ENCODE results near the gene MYF6. TPM values are rescaled to one million over a fixed set of nuclear protein-coding genes. Genes with fewer than 3 reads are reported as not detected.

MYF6 gene
- total RNA-seq, 1 donor from 2014 or later = 0.97 TPM

GRCh38 chr12:80709811-80710726 lies 2.6 kb downstream of the MYF6 start:
- Histone ChIP-seq H3K4me1 (peaks cover 28% of the 10 kb centered on the region), H3K79me2 (ENCODE audit: low read depth) (no peaks in the 10 kb centered on the region), H3K4me2 (peak overlapping the region; percentile 35), H3K4me3 (no peak overlapping the region), H3F3A (ENCODE audit: low read depth) (peaks cover 32% of the 10 kb centered on the region), H3K27ac (no peak overlapping the region), H3K9me3 (ENCODE audit: low read depth) (no peaks in the 10 kb centered on the region), H3K9ac (no peak overlapping the region), H4K20me1 (ENCODE audit: low read depth) (no peaks in the 10 kb centered on the region), H2AFZ (replicated peaks) (peak overlapping the region; percentile 38), H3K27me3 (peaks cover 98% of the 10 kb centered on the region), H3K36me3 (no peaks in the 10 kb centered on the region)
- Mint-ChIP-seq H3K27me3 (ENCODE audit: insufficient read depth, low read depth) (peaks cover 34% of the 10 kb centered on the region), H3K27ac (no peak overlapping the region), H3K36me3 (peaks cover 4% of the 10 kb centered on the region), H3K9me3 (peaks cover 3% of the 10 kb centered on the region), H3K4me1 (peaks cover 28% of the 10 kb centered on the region), H3K4me3 (no peak overlapping the region)
- DNase-seq (ENCODE audit: low spot score) = peak; percentile 75
- TF ChIP-seq, protein P1, sequence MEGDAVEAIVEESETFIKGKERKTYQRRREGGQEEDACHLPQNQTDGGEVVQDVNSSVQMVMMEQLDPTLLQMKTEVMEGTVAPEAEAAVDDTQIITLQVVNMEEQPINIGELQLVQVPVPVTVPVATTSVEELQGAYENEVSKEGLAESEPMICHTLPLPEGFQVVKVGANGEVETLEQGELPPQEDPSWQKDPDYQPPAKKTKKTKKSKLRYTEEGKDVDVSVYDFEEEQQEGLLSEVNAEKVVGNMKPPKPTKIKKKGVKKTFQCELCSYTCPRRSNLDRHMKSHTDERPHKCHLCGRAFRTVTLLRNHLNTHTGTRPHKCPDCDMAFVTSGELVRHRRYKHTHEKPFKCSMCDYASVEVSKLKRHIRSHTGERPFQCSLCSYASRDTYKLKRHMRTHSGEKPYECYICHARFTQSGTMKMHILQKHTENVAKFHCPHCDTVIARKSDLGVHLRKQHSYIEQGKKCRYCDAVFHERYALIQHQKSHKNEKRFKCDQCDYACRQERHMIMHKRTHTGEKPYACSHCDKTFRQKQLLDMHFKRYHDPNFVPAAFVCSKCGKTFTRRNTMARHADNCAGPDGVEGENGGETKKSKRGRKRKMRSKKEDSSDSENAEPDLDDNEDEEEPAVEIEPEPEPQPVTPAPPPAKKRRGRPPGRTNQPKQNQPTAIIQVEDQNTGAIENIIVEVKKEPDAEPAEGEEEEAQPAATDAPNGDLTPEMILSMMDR (IDR thresholded peaks at IDR 0.05) = peak; percentile 89
- no peak for TF ChIP-seq EZH2phosphoT487 (IDR thresholded peaks at IDR 0.05)
- no peak for TF ChIP-seq EZH2 (IDR thresholded peaks at IDR 0.05)

- H3K27ac Mint-ChIP-seq = no peak overlapping the region
- Histone ChIP-seq H3K79me2 (ENCODE audit: low read depth) (no peaks in the 10 kb centered on the region), H2AFZ (replicated peaks) (no peak overlapping the region), H3K9ac (no peak overlapping the region), H3K27ac (no peak overlapping the region), H4K20me1 (ENCODE audit: low read depth) (no peaks in the 10 kb centered on the region), H3K27me3 (peaks cover 97% of the 10 kb centered on the region), H3K9me3 (ENCODE audit: low read depth) (no peaks in the 10 kb centered on the region), H3K4me1 (peaks cover 36% of the 10 kb centered on the region), H3K4me3 (no peak overlapping the region), H3K36me3 (no peaks in the 10 kb centered on the region), H3K4me2 (no peak overlapping the region), H3F3A (ENCODE audit: low read depth) (peaks cover 41% of the 10 kb centered on the region)
- H3K4me3 Mint-ChIP-seq = no peak overlapping the region
- peaks cover 3% of the 10 kb centered on the region for H3K9me3 Mint-ChIP-seq
- peaks cover 35% of the 10 kb centered on the region for H3K4me1 Mint-ChIP-seq
- H3K36me3 Mint-ChIP-seq = peaks cover 4% of the 10 kb centered on the region
- no peak for TF ChIP-seq EZH2 (IDR thresholded peaks at IDR 0.05)
- TF ChIP-seq, protein P1 (IDR thresholded peaks at IDR 0.05) = no peak
- no peak for TF ChIP-seq EZH2phosphoT487 (IDR thresholded peaks at IDR 0.05)
- H3K27me3 Mint-ChIP-seq (ENCODE audit: insufficient read depth, low read depth) = peaks cover 36% of the 10 kb centered on the region
- no peak for DNase-seq (ENCODE audit: low spot score)
Observed at GRCh38 chr12:80710727-80711449, 3.5 kb downstream of the MYF6 start.

DNA sequence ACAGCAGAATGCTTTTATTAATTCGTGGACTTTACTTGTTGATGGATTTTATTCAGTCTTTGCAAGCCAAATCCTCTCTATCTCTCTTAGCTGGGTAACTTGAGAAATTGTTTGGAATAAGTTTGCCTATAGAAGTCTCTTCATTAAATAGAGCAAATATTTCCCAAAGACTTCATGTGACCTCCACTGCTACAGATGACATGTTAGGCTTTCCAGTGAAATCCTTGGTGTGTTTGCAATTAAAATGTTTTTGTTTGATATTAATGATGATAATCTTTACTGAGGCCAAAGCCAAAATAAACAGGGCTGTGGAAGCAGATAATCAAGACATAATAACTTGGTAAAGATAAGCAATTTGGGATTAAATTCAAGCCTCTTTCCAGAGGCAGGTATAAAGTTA lies 4.4 kb downstream of the MYF6 start:
- Mint-ChIP-seq H3K27me3 (ENCODE audit: insufficient read depth, low read depth) (peaks cover 43% of the 10 kb centered on the region), H3K4me3 (no peak overlapping the region), H3K4me1 (peaks cover 37% of the 10 kb centered on the region), H3K36me3 (peaks cover 4% of the 10 kb centered on the region), H3K27ac (no peak overlapping the region), H3K9me3 (peaks cover 7% of the 10 kb centered on the region)
- peaks cover 93% of the 10 kb centered on the region for H3K27me3 ChIP-seq
- H3K9ac ChIP-seq = no peak overlapping the region
- H3K36me3 ChIP-seq = no peaks in the 10 kb centered on the region
- H3K4me1 ChIP-seq = peaks cover 41% of the 10 kb centered on the region
- H2AFZ ChIP-seq (replicated peaks) = no peak overlapping the region
- no peak overlapping the region for H3K4me2 ChIP-seq
- DNase-seq (ENCODE audit: low spot score) = no peak
- no peak for TF ChIP-seq EZH2phosphoT487 (IDR thresholded peaks at IDR 0.05)
- TF ChIP-seq, protein P1 (IDR thresholded peaks at IDR 0.05) = no peak
- TF ChIP-seq EZH2 (IDR thresholded peaks at IDR 0.05) = no peak
- no peak overlapping the region for H3K4me3 ChIP-seq
- H3K79me2 ChIP-seq (ENCODE audit: low read depth) = no peaks in the 10 kb centered on the region
- peaks cover 44% of the 10 kb centered on the region for H3F3A ChIP-seq (ENCODE audit: low read depth)
- H4K20me1 ChIP-seq (ENCODE audit: low read depth) = no peaks in the 10 kb centered on the region
- no peaks in the 10 kb centered on the region for H3K9me3 ChIP-seq (ENCODE audit: low read depth)
- no peak overlapping the region for H3K27ac ChIP-seq

Measured in neural progenitor cell (in vitro differentiated cells).